GM12878 (cell line): ENCODE data around the gene ANO4. TPM values are rescaled to one million over a fixed set of nuclear protein-coding genes. Genes with fewer than 3 reads are reported as not detected.

Experiments used
- ATAC-seq: fragments of 200-7000 bp; cut with Tn5 transposase; 3 replicates; pipeline ENCODE4 v1.9.1; 2020; ENCODE audit warnings: mild to moderate bottlenecking, moderate library complexity
- BruUV-seq: library from RNA; stranded (reverse); fragments of 400-500 nt; replicated peaks from 2 replicates; lab custom pipeline; 2021; lab: Mats Ljungman, UMichigan
- CTCF ChIA-PET: fragments of 300-600 bp; sonication (Branson Sonifier 250); formaldehyde crosslinking; extraction: SDS; loops from one replicate; lab custom pipeline; 2021; ENCODE audit warnings: inconsistent platforms; lab: Yijun Ruan, JAX
- POLR2A ChIA-PET: fragments of 350-600 bp; formaldehyde crosslinking; extraction: SDS; loops from one replicate; lab custom pipeline; 2021; ENCODE audit warnings: inconsistent platforms; lab: Charles Lee
- RAD21 ChIA-PET: fragments of 300-600 bp; sonication (Branson Sonifier 250); formaldehyde crosslinking; loops from one replicate; lab custom pipeline; 2023; ENCODE audit warnings: antibody characterized with exemption; ENCODE audit not compliant: unreplicated experiment; lab: Charles Lee
- SMC1A ChIA-PET: fragments of 300-600 bp; sonication (Branson Sonifier 250); formaldehyde crosslinking; loops from one replicate; lab custom pipeline; 2023; ENCODE audit not compliant: unreplicated experiment, uncharacterized antibody; lab: Charles Lee
- DNase-seq: peaks from one replicate; pipeline ENCODE4 v3.0.0-alpha.2; 2011; ENCODE audit warnings: low read depth, low spot score
- FAIRE-seq: peaks from 3 replicates; lab custom pipeline; 2011; peaks lifted over from hg19 to GRCh38; lab: Jason Lieb, UNC
- H2AFZ ChIP-seq: 2 replicates; pipeline ENCODE4 v1.6.0; 2011; ENCODE audit warnings: low read depth, low read length, control low read depth; ENCODE audit not compliant: control insufficient read depth
- H3K27ac ChIP-seq: 2 replicates; pipeline ENCODE4 v1.5.1; 2011; ENCODE audit warnings: control low read depth; ENCODE audit not compliant: control insufficient read depth, insufficient read depth
- H3K27me3 ChIP-seq, 2 experiments: replicated peaks in 1 of 2; 2 replicates each; pipeline versions ENCODE4 v1.6.0 to v1.6.1; 2011; ENCODE audit warnings: low read length in 1 of 2; ENCODE audit not compliant: control insufficient read depth in 2 of 2, insufficient read depth in 2 of 2
- H3K36me3 ChIP-seq, 2 experiments: 2 replicates each; pipeline ENCODE4 v1.5.1; 2011; ENCODE audit warnings: low read length in 1 of 2; ENCODE audit not compliant: control insufficient read depth in 2 of 2, insufficient read depth in 2 of 2
- H3K4me1 ChIP-seq: 2 replicates; pipeline ENCODE4 v1.6.1; 2011; ENCODE audit warnings: mild to moderate bottlenecking, low read length, moderate library complexity, mixed read lengths; ENCODE audit not compliant: control insufficient read depth, insufficient read depth
- H3K4me2 ChIP-seq: 2 replicates; pipeline ENCODE4 v1.6.0; 2011; ENCODE audit warnings: control low read depth; ENCODE audit not compliant: control insufficient read depth, insufficient read depth
- H3K4me3 ChIP-seq: fragments of 200-600 bp; sonication (generic); 2 replicates; pipeline ENCODE4 v1.5.1; 2016
- H3K79me2 ChIP-seq: 2 replicates; pipeline ENCODE4 v1.6.0; 2011; ENCODE audit warnings: low read length; ENCODE audit not compliant: control insufficient read depth, insufficient read depth
- H3K9ac ChIP-seq: 2 replicates; pipeline ENCODE4 v1.8.0; 2011; ENCODE audit warnings: low read length, control low read depth, mixed read lengths; ENCODE audit not compliant: control insufficient read depth, insufficient read depth
- H3K9me3 ChIP-seq: replicated peaks from 3 replicates; pipeline ENCODE4 v1.5.1; 2011; ENCODE audit warnings: mild to moderate bottlenecking, low read length; ENCODE audit not compliant: control insufficient read depth, insufficient read depth
- H4K20me1 ChIP-seq: 2 replicates; pipeline ENCODE4 v1.6.0; 2011; ENCODE audit not compliant: control insufficient read depth, insufficient read depth
- CBX3 ChIP-seq: fragments of 200-600 bp; sonication (generic); IDR thresholded peaks from 2 replicates; pipeline ENCODE4 v1.6.1; 2016; ENCODE audit warnings: low read depth, borderline replicate concordance
- CHD2 ChIP-seq: IDR thresholded peaks from 2 replicates; pipeline ENCODE4 v1.6.1; 2011; ENCODE audit warnings: low read depth, low read length, improper control_type of control experiment, borderline replicate concordance
- E2F4 ChIP-seq: IDR thresholded peaks from 2 replicates; pipeline ENCODE4 v1.6.1; 2012; ENCODE audit warnings: low read depth, low read length, improper control_type of control experiment
- HSF1 ChIP-seq: fragments of 150-350 bp; IDR thresholded peaks from 2 replicates; pipeline ENCODE4 v1.6.1; 2014; ENCODE audit warnings: mild to moderate bottlenecking, low read depth, low read length
- IRF5 ChIP-seq: fragments of 450-650 bp; IDR thresholded peaks from 2 replicates; pipeline ENCODE4 v1.6.1; 2017; ENCODE audit warnings: borderline replicate concordance
- MAX ChIP-seq: IDR thresholded peaks from 2 replicates; pipeline ENCODE4 v1.6.1; 2012; ENCODE audit warnings: low read depth, low read length, improper control_type of control experiment
- MTA3 ChIP-seq: IDR thresholded peaks from 2 replicates; pipeline ENCODE4 v1.6.1; 2012; ENCODE audit warnings: low read length, inconsistent platforms, borderline replicate concordance
- NFIC ChIP-seq: IDR thresholded peaks from 2 replicates; pipeline ENCODE4 v1.6.1; 2012; ENCODE audit warnings: low read depth, mild to moderate bottlenecking, inconsistent platforms, low read length, moderate library complexity
- PML ChIP-seq: IDR thresholded peaks from 2 replicates; pipeline ENCODE4 v1.6.1; 2012; ENCODE audit warnings: low read length, inconsistent platforms
- SREBF1 ChIP-seq: IDR thresholded peaks from 2 replicates; pipeline ENCODE4 v1.6.1; 2012; ENCODE audit warnings: mild to moderate bottlenecking, low read length
- STAT1 ChIP-seq: fragments of 450-650 bp; conservative IDR thresholded peaks from 2 replicates; pipeline ENCODE4 v1.6.1; 2014; ENCODE audit warnings: antibody characterized with exemption, mild to moderate bottlenecking
- WGBS: methylation state at CpG from one replicate; pipeline ENCODE4 v1.1.6; 2016; ENCODE audit warnings: low lambda C conversion rate; ENCODE audit not compliant: insufficient replicate concordance, insufficient coverage; ENCODE audit errors: missing lambda C conversion rate; 5-methylcytosine and 5-hydroxymethylcytosine counted together
- in situ Hi-C: fragments of 300-500 bp; cut with MboI; formaldehyde crosslinking; loops from 9 replicates; pipeline ENCODE4 v1.14.3; 2018; ENCODE audit warnings: mixed read lengths
- intact Hi-C: fragments of 100-400 bp; cut with micrococcal nuclease; formaldehyde crosslinking; loops from one replicate; pipeline ENCODE4 v1.14.2; 2022; ENCODE audit not compliant: unreplicated experiment
- polyA plus RNA-seq, 11 experiments: library from polyadenylated mRNA; depleted of rRNA in 4 of 11; unstranded in 6 of 11; stranded (reverse) in 5 of 11; fragments of >200 nt; fragmentation: Nextera tagmentation in 4 of 11; fragmentation: Illumina TruSeq in 1 of 11; extraction: Ambion mirVana in 4 of 11; extraction: Trizol in 1 of 11; gene quantifications; 1 replicate in 1 of 11; 2 replicates in 10 of 11; pipeline versions ENCODE4 v1.2.1 to v1.2.3, GENCODE V29; 2011 to 2016; ENCODE audit warnings: inconsistent platforms in 2 of 11, missing spikeins in 2 of 11, low read depth in 1 of 11
- total RNA-seq, 4 experiments: library from RNA; depleted of rRNA in 3 of 4; stranded (reverse); fragments of >200 nt in 3 of 4; fragmentation: Illumina TruSeq in 1 of 4; extraction: Trizol in 1 of 4; gene quantifications; 2 replicates each; pipeline versions ENCODE4 v1.2.1 to v1.2.3, GENCODE V29; 2013 to 2021

ANO4 gene
- total and polyA plus RNA-seq, 10 of the 15 experiments (the other 5 are each of a cell fraction or from before 2014, with no cell fraction given) = not detected

- H3K79me2 ChIP-seq = no peaks in the 10 kb centered on the region
- no peak overlapping the region for H3K4me3 ChIP-seq
- no peaks in the 10 kb centered on the region for H3K4me1 ChIP-seq
- no peak overlapping the region for H2AFZ ChIP-seq
- in situ Hi-C loops (no loop called here), intact Hi-C loops (no loop called here)
- ChIA-PET SMC1A (no interaction called here), POLR2A (no interaction called here), CTCF (no interaction called here), RAD21 (no interaction called here)
- H3K36me3 ChIP-seq = no peaks in the 10 kb centered on the region
- FAIRE-seq (no peak), DNase-seq (no peak), ATAC-seq (no peak)
- H4K20me1 ChIP-seq = no peaks in the 10 kb centered on the region
- TF ChIP-seq MAX = no peak
- no peak for TF ChIP-seq E2F4
- TF ChIP-seq MTA3 = no peak
- TF ChIP-seq PML = no peak
- H3K9ac ChIP-seq = no peak overlapping the region
- H3K27ac ChIP-seq = no peak overlapping the region
- H3K4me2 ChIP-seq = no peak overlapping the region
- no TSS peak for BruUV-seq
- H3K9me3 ChIP-seq = no peaks in the 10 kb centered on the region
- no peaks in the 10 kb centered on the region for H3K27me3 ChIP-seq
Observed at GRCh38 chr12:101051151-101051550, 256.6 kb downstream of the ANO4 start.

GRCh38 chr12:101051901-101052550 lies 257.4 kb downstream of the ANO4 start:
- ATAC-seq = no peak
- DNase-seq = no peak
- 14% methylated on average over 8 of the region's 8 CpGs for WGBS
- no peak overlapping the region for H2AFZ ChIP-seq
- intact Hi-C loops = no loop called here
- no peaks in the 10 kb centered on the region for H3K36me3 ChIP-seq
- H3K9me3 ChIP-seq = no peaks in the 10 kb centered on the region
- no peak for FAIRE-seq
- H3K79me2 ChIP-seq = no peaks in the 10 kb centered on the region
- RAD21 ChIA-PET = no interaction called here
- no peaks in the 10 kb centered on the region for H3K27me3 ChIP-seq
- no peak overlapping the region for H3K27ac ChIP-seq
- POLR2A ChIA-PET = no interaction called here
- H3K9ac ChIP-seq = no peak overlapping the region
- in situ Hi-C loops = no loop called here
- no TSS peak for BruUV-seq
- no peak overlapping the region for H3K4me2 ChIP-seq
- CTCF ChIA-PET = no interaction called here
- TF ChIP-seq IRF5 (no peak), SREBF1 (no peak), HSF1 (no peak), CHD2 (no peak), NFIC (no peak), STAT1 (no peak), CBX3 (no peak)
- H4K20me1 ChIP-seq = no peaks in the 10 kb centered on the region
- SMC1A ChIA-PET = no interaction called here
- no peak overlapping the region for H3K4me3 ChIP-seq
- H3K4me1 ChIP-seq = no peaks in the 10 kb centered on the region
